Sigmoid colon (tissue), 4 donors: ENCODE data around the gene EXOC6B.

Experiments used
- EP300 ChIP-seq, 4 donors: sonication (generic); formaldehyde crosslinking; IDR thresholded peaks; one replicate each; pipeline ENCODE4 v1.6.1; 2017; ENCODE audit warnings: antibody characterized with exemption in 4 of 4
- POLR2A ChIP-seq, 2 donors: fragments of 450-650 bp; IDR thresholded peaks; one replicate each; pipeline ENCODE4 v1.6.1; 2016; ENCODE audit warnings: antibody characterized with exemption in 2 of 2, mild to moderate bottlenecking in 2 of 2, moderate library complexity in 2 of 2
- TF ChIP-seq, protein P1 (sequence below), 4 experiments: fragments of 450-650 bp in 3 of 4; fragments of 200-600 bp in 1 of 4; IDR thresholded peaks; one replicate each; pipeline ENCODE4 v1.5.1; 2016 to 2019; ENCODE audit warnings: antibody characterized with exemption in 4 of 4, mild to moderate bottlenecking in 3 of 4, moderate library complexity in 2 of 4

DNA sequence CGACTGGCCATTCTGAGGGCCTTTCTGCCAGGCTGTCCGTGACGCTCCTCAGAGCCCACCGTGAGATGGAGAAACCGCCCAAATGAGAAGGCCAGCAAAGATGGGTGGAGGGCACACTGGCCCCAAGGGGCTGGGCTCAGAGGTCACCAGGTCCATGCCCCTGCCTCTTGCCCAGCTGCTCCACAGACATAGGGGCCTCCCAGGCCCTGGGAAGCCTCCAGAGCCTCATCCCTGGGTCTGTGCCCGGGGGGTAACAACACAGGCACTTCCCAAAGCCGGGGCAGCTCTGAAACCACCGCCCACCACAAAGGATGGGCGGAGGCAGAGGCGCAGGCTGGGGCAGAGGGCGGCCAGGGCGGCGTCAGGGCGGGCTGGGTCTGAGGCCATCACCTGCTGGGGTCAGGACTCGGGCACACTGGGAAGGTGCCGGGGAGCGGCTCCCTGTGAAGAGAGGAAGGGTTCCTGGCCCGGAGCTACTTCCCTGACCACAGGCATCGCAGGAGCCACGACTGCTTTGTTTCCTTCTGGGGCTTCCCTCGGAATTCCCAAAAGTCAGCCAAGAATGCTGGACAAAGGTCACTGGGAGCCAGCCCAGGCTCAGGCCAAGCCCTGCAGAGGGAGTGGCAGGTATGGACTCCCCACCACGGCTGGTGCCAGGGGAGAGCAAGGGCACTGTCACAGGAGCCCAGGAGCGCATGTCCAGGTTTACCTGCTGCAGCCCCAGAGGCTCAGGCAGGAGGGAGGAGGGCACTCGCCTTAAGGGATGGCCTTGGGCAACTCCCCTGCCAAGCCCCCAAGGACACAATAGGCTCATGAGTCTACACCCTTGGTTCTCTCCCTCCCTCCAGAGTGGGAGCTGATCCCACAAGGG lies 687.6 kb downstream of the EXOC6B start:
- TF ChIP-seq, protein P1, sequence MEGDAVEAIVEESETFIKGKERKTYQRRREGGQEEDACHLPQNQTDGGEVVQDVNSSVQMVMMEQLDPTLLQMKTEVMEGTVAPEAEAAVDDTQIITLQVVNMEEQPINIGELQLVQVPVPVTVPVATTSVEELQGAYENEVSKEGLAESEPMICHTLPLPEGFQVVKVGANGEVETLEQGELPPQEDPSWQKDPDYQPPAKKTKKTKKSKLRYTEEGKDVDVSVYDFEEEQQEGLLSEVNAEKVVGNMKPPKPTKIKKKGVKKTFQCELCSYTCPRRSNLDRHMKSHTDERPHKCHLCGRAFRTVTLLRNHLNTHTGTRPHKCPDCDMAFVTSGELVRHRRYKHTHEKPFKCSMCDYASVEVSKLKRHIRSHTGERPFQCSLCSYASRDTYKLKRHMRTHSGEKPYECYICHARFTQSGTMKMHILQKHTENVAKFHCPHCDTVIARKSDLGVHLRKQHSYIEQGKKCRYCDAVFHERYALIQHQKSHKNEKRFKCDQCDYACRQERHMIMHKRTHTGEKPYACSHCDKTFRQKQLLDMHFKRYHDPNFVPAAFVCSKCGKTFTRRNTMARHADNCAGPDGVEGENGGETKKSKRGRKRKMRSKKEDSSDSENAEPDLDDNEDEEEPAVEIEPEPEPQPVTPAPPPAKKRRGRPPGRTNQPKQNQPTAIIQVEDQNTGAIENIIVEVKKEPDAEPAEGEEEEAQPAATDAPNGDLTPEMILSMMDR (IDR thresholded peaks at IDR 0.05), result no peak
- TF ChIP-seq EP300 (IDR thresholded peaks at IDR 0.05), result no peak
- no peak for TF ChIP-seq POLR2A (IDR thresholded peaks at IDR 0.05)
